ENCODE results near the gene DYRK4. TPM values are rescaled to one million over a fixed set of nuclear protein-coding genes. Genes with fewer than 3 reads are reported as not detected.
A peak's percentile ranks its signal among the peaks of the same experiment; 100 is the strongest.

DYRK4 gene
- total RNA-seq, 2 donors from 2014 or later, result 7.9 to 13.2 TPM

GRCh38 chr12:4563336-4563735 is 1.3 kb downstream of the DYRK4 start:
- WGBS, 2 donors, result 69 to 72% methylated on average over 3 of the region's 3 CpGs
- no peaks in the 10 kb centered on the region for H3K9me3 ChIP-seq
- intact Hi-C loops (cut with DNase I), result no loop called here
- peaks cover 9% of the 10 kb centered on the region for H3K4me1 ChIP-seq
- DNase-seq (no peak), ATAC-seq (no peak)
- H3K4me3 ChIP-seq, result no peak overlapping the region
- H3K27me3 ChIP-seq, result no peaks in the 10 kb centered on the region
- no peaks in the 10 kb centered on the region for H3K36me3 ChIP-seq (replicated peaks in 1 of 2; ENCODE audit: insufficient read depth in 1 of 2, low read depth in 2 of 2)
- no peak for TF ChIP-seq POLR2A (IDR thresholded peaks at IDR 0.05)
- TF ChIP-seq, protein P1, sequence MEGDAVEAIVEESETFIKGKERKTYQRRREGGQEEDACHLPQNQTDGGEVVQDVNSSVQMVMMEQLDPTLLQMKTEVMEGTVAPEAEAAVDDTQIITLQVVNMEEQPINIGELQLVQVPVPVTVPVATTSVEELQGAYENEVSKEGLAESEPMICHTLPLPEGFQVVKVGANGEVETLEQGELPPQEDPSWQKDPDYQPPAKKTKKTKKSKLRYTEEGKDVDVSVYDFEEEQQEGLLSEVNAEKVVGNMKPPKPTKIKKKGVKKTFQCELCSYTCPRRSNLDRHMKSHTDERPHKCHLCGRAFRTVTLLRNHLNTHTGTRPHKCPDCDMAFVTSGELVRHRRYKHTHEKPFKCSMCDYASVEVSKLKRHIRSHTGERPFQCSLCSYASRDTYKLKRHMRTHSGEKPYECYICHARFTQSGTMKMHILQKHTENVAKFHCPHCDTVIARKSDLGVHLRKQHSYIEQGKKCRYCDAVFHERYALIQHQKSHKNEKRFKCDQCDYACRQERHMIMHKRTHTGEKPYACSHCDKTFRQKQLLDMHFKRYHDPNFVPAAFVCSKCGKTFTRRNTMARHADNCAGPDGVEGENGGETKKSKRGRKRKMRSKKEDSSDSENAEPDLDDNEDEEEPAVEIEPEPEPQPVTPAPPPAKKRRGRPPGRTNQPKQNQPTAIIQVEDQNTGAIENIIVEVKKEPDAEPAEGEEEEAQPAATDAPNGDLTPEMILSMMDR (IDR thresholded peaks at IDR 0.05), result no peak
- no peak overlapping the region for H3K27ac ChIP-seq

DNA sequence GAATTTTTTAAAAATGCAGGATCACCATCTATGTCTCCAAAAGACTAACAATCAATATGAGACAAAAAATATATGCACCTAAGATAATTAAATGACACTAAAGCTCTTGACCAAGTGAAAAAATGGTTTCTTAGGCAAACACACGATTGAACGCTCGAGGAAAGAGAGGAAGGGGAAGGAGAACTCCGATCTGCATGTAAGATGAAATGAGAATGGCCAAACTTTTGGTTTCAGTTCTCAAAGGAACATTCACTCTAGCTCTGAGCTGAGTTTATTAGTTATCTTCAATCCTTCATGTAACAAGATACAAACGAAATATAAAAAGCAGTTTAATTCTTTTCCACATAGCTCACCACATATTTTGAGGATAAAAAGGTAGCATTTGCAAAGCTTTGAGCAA is 2.8 kb downstream of the DYRK4 start:
- Histone ChIP-seq H3K27me3 (no peaks in the 10 kb centered on the region), H3K4me3 (no peak overlapping the region), H3K27ac (peak overlapping the region in 1 of 4 donors; percentile 16), H3K9me3 (no peaks in the 10 kb centered on the region), H3K36me3 (replicated peaks in 1 of 2; ENCODE audit: insufficient read depth in 1 of 2, low read depth in 2 of 2) (no peaks in the 10 kb centered on the region), H3K4me1 (peaks cover 9% of the 10 kb centered on the region)
- TF ChIP-seq POLR2A (IDR thresholded peaks at IDR 0.05), result no peak
- TF ChIP-seq, protein P1 (IDR thresholded peaks at IDR 0.05), result no peak
- intact Hi-C loops (cut with DNase I), result no loop called here
- WGBS, 2 donors, result 39 to 58% methylated on average over 5 of the region's 5 CpGs
- DNase-seq, result no peak
- no peak for ATAC-seq

DNA sequence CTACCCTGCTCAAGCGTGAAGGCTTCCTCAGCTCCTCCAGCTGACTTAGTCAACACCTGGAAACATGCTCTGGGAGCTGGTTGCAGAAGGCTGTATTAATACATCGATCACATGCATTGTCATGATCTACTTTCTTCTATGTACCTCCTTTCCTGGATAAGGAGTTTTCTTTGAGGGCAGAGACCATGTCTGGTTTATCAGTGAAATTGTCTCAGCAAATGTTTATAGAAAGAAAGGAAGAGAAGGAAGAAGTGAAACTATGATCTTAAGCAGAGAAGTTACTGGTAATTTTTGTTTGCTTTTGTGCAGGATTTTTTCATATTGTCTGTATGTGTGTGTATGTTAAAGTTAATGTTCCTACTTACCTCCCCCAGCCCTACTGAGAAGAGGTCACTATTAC is 4.5 kb downstream of the DYRK4 start:
- intact Hi-C loops (cut with DNase I), result no loop called here
- Histone ChIP-seq H3K27me3 (no peaks in the 10 kb centered on the region), H3K4me1 (peaks cover 9% of the 10 kb centered on the region), H3K36me3 (replicated peaks in 1 of 2; ENCODE audit: insufficient read depth in 1 of 2, low read depth in 2 of 2) (no peaks in the 10 kb centered on the region), H3K9me3 (no peaks in the 10 kb centered on the region), H3K27ac (peak overlapping the region in 1 of 4 donors; percentile 32), H3K4me3 (no peak overlapping the region)
- ATAC-seq, result no peak
- 76 to 85% methylated on average over 2 of the region's 2 CpGs for WGBS, 2 donors
- TF ChIP-seq POLR2A (IDR thresholded peaks at IDR 0.05), result no peak
- TF ChIP-seq, protein P1 (IDR thresholded peaks at IDR 0.05), result no peak
- DNase-seq, result no peak

- peak in 1 of 4 donors; percentile 11 for DNase-seq
- intact Hi-C loops (cut with DNase I), result no loop called here
- H3K9me3 ChIP-seq, result no peaks in the 10 kb centered on the region
- H3K27me3 ChIP-seq, result no peaks in the 10 kb centered on the region
- H3K4me1 ChIP-seq, result peaks cover 3% of the 10 kb centered on the region
- peak overlapping the region in 1 of 4 donors; percentile 38 for H3K27ac ChIP-seq
- H3K36me3 ChIP-seq (replicated peaks in 1 of 2; ENCODE audit: insufficient read depth in 1 of 2, low read depth in 2 of 2), result no peaks in the 10 kb centered on the region
- H3K4me3 ChIP-seq, result no peak overlapping the region
- TF ChIP-seq POLR2A (IDR thresholded peaks at IDR 0.05), result no peak
- TF ChIP-seq, protein P1 (IDR thresholded peaks at IDR 0.05), result no peak
- 38 to 39% methylated on average over 3 of the region's 3 CpGs for WGBS, 2 donors
- ATAC-seq, result no peak
Observed at GRCh38 chr12:4567073-4567881, 5.3 kb downstream of the DYRK4 start.

- WGBS, 2 donors, result 79 to 86% methylated on average over 4 of the region's 4 CpGs
- no peak for TF ChIP-seq POLR2A (IDR thresholded peaks at IDR 0.05)
- TF ChIP-seq, protein P1 (IDR thresholded peaks at IDR 0.05), result no peak
- Histone ChIP-seq H3K36me3 (replicated peaks in 1 of 2; ENCODE audit: insufficient read depth in 1 of 2, low read depth in 2 of 2) (no peaks in the 10 kb centered on the region), H3K4me3 (no peak overlapping the region), H3K4me1 (no peaks in the 10 kb centered on the region), H3K27ac (no peak overlapping the region), H3K27me3 (no peaks in the 10 kb centered on the region), H3K9me3 (no peaks in the 10 kb centered on the region)
- ATAC-seq (no peak), DNase-seq (no peak)
- intact Hi-C loops (cut with DNase I), result no loop called here
Observed at GRCh38 chr12:4569261-4569660, 7.3 kb downstream of the DYRK4 start.

Measured in body of pancreas (tissue), 4 donors.